ENCODE measurements around the gene PFKFB4. TPM values are rescaled to one million over a fixed set of nuclear protein-coding genes. Genes with fewer than 3 reads are reported as not detected.
A peak's percentile ranks its signal among the peaks of the same experiment; 100 is the strongest.

Gene PFKFB4
- total and polyA plus RNA-seq, 9 of the 15 experiments (the other 6 are each of a cell fraction or from before 2014, with no cell fraction given) = 0.92 to 56.3 (median 13.5) TPM

- TF ChIP-seq THRA (IDR thresholded peaks at IDR 0.05) = no peak
- peak; percentile 90 for TF ChIP-seq GATA2 (CRISPR knock-in tag; IDR thresholded peaks at IDR 0.05)
- TF ChIP-seq MNT (conservative IDR thresholded peaks at IDR 0.05) = peak in 1 of 2 experiments; percentile 43; a peak in 2 of 4 replicates
- peak; percentile 61; the same call in 1 of the 2 replicates for TF ChIP-seq SMARCA4 (IDR thresholded peaks at IDR 0.05)
- 0 out of 2 replicates have a peak, but pooled peaks have one; percentile 34 for TF ChIP-seq ZNF121 (CRISPR knock-in tag; conservative IDR thresholded peaks at IDR 0.05)
- TF ChIP-seq RBM17 (IDR thresholded peaks at IDR 0.05; ENCODE audit: borderline replicate concordance, low read depth, low read length) = no peak
- TF ChIP-seq CBFA2T2 (conservative IDR thresholded peaks at IDR 0.05) = peak; percentile 89
- peak; percentile 19; the same call in 1 of the 2 replicates for TF ChIP-seq MTA2 (IDR thresholded peaks at IDR 0.05; ENCODE audit: low read depth)
- no peak for TF ChIP-seq CREB3L1 (IDR thresholded peaks at IDR 0.05; ENCODE audit: borderline replicate concordance, low read depth)
- no peak for TF ChIP-seq KDM5B (IDR thresholded peaks at IDR 0.05; ENCODE audit: insufficient replicate concordance, low read depth, low read length)
- TF ChIP-seq TSHZ1 (CRISPR knock-in tag; IDR thresholded peaks at IDR 0.05) = no peak
- TF ChIP-seq ZNF174 (CRISPR knock-in tag; IDR thresholded peaks at IDR 0.05) = no peak
- TF ChIP-seq PHF8 (IDR thresholded peaks at IDR 0.05; ENCODE audit: borderline replicate concordance, low read length) = no peak
- no peak for TF ChIP-seq ZNF699 (CRISPR knock-in tag; IDR thresholded peaks at IDR 0.05; ENCODE audit: insufficient replicate concordance)
- no peak for TF ChIP-seq RBM25 (IDR thresholded peaks at IDR 0.05; ENCODE audit: low read depth, low read length, severe bottlenecking)
- TF ChIP-seq TRIM24 (IDR thresholded peaks at IDR 0.05) = 0 out of 4 replicates have a peak, but pooled peaks of 1 of the 2 experiments have one; percentile 8
- TF ChIP-seq ZFX (CRISPR knock-in tag; IDR thresholded peaks at IDR 0.05) = peak; percentile 33; the same call in 1 of the 2 replicates
- TF ChIP-seq MAFG (tag; conservative IDR thresholded peaks at IDR 0.05) = no peak
- TF ChIP-seq ZNF707 (CRISPR knock-in tag; conservative IDR thresholded peaks at IDR 0.05) = no peak
Observed at GRCh38 chr3:48555231-48555948, 1.2 kb downstream of the PFKFB4 start (continued).

All from K562 (cell line).